GM06990 (cell line): Measurements from ENCODE around the gene DAND5.

ENCODE experiments used
- DNase-seq: peaks from one replicate; pipeline ENCODE4 v3.0.0-alpha.2; 2011; ENCODE audit not compliant: insufficient read length; ENCODE audit errors: extremely low read depth
- H3K27me3 ChIP-seq: replicated peaks from 2 replicates; pipeline ENCODE4 v1.6.0; 2011; ENCODE audit warnings: low read length; ENCODE audit not compliant: control insufficient read depth, insufficient read depth
- H3K36me3 ChIP-seq: 2 replicates; pipeline ENCODE4 v1.5.1; 2011; ENCODE audit warnings: low read length; ENCODE audit not compliant: control insufficient read depth, insufficient read depth
- H3K4me3 ChIP-seq: replicated peaks from 2 replicates; pipeline ENCODE4 v1.5.1; 2011; ENCODE audit warnings: low read depth, mild to moderate bottlenecking, control low read depth, low read length
- CTCF ChIP-seq: IDR thresholded peaks from 2 replicates; pipeline ENCODE4 v1.5.1; 2011; ENCODE audit warnings: low read length, control low read depth, mild to moderate bottlenecking, inconsistent platforms; ENCODE audit not compliant: insufficient read depth, poor library complexity, severe bottlenecking

DAND5 gene

DNA sequence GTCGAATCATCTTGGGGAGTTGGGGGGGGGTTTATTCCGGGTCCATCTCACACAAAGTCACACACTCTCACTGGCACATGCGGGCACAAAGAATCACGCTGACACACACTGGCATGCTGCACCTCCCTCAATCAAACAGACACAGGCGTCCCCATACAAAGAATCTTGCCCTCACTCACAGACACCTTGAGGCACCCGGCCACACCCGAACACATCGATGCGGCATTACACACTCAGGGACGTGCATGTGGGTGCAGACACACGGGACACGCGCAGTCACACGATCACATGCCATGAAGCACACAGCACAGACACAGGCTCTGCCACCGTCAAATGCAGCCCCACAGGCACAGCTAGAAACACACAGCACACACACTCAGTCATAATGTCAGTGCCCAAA lies 33.7 kb downstream of the DAND5 start:
- H3K27me3 ChIP-seq: no peaks in the 10 kb centered on the region
- H3K4me3 ChIP-seq: no peak overlapping the region
- no peak for DNase-seq
- TF ChIP-seq CTCF: no peak
- no peaks in the 10 kb centered on the region for H3K36me3 ChIP-seq

DNA sequence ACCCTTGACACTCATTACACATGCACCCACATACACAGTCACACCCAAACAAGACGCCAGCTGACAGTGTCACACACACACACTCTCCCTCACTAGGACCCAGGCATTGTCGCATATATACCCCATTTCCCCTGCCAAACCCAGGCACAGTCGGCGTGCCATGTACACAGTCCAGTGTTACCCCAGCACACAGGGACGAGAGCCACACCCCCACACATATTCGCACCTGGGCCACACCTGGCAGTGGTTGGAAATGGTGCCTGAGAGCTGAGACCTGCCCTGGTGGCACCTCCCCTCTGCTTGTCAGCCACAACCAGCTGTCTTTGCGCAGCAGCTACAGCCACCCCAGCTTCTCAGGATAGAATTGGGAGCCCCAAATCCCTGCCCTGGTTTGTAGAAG lies 34.9 kb downstream of the DAND5 start:
- TF ChIP-seq CTCF: no peak
- H3K36me3 ChIP-seq: no peaks in the 10 kb centered on the region
- no peaks in the 10 kb centered on the region; the same call in 1 of the 2 replicates for H3K27me3 ChIP-seq
- no peak for DNase-seq
- no peak overlapping the region for H3K4me3 ChIP-seq

DNA sequence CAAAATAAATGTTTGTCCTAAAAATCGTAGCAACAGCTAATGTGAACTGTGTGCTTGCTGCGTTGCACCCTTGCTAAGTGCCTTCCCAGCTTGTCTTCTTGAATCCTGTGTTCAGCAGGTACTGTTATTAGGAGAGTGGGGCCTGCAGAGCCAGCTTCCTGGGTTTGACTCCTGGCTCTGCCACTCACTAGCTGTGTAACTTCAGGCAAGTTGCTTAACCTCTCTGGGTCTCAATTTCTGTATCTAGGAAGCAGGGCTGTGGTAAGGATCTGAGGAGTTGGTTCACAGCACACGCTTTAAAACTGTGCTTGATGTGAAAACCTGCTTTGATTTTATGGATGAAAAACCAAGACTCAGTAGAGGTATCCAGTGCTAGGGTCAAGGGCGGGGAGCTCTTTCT lies 35.9 kb downstream of the DAND5 start:
- no peaks in the 10 kb centered on the region; the same call in 1 of the 2 replicates for H3K27me3 ChIP-seq
- no peak overlapping the region for H3K4me3 ChIP-seq
- no peak for TF ChIP-seq CTCF
- no peaks in the 10 kb centered on the region for H3K36me3 ChIP-seq
- no peak for DNase-seq

- no peak for DNase-seq
- no peak overlapping the region for H3K4me3 ChIP-seq
- no peaks in the 10 kb centered on the region; the same call in 1 of the 2 replicates for H3K27me3 ChIP-seq
- H3K36me3 ChIP-seq: no peaks in the 10 kb centered on the region
- no peak for TF ChIP-seq CTCF
Observed at GRCh38 chr19:13005861-13006370, 36.5 kb downstream of the DAND5 start.

DNA sequence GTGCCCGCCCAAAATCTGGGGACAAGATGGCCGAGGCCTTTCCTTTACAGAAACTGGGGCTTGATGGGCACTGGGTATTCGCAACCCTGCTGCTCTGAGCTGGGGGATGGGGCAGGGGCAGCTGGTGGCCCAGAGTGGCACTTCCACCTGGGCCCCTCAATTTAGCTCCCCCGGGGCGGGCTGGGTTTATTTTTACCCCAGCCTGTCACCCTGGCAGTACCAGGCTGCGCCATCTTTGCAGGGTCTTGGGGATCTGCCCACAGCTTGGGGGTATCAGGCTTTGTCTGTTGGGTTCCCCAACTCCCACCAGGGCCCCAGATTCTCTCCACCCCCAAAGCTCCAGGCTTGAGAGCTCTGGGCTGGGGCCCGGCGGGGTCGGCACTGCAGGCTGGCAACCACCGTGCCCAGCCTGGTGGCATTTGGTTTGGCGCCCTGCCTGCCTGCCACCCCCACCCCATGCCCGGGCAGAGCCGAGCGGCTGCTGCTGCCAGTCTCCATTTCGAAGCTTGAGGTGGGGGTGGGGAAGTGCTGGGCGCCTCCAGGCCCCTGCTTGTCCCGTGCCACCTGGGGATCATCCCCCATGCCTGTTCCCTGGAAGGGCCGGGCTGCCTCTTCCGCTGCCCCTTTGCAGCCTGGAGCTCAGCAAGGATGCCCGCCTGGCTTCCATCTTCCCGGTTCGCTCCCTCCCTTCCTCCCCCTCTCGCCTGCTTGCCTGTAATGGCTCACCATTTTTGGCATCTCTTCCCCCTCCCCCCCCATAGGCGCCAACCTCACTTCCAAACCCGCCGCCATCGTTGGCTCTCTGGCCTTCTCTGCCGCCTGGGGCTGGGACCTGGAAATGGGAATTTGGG lies 37.3 kb downstream of the DAND5 start:
- no peaks in the 10 kb centered on the region; the same call in 1 of the 2 replicates for H3K27me3 ChIP-seq
- no peak for TF ChIP-seq CTCF
- DNase-seq: no peak
- H3K4me3 ChIP-seq: no peak overlapping the region
- H3K36me3 ChIP-seq: no peaks in the 10 kb centered on the region
